GM12878 (cell line): ENCODE results near the gene FBXL2.

Experiments
- ATF7 ChIP-seq: fragments of 450-650 bp; IDR thresholded peaks from 2 replicates; pipeline ENCODE4 v1.6.1; 2016; ENCODE audit warnings: low read depth, mild to moderate bottlenecking
- EP300 ChIP-seq, 2 experiments: fragments of 150-350 bp in 1 of 2; IDR thresholded peaks; 2 replicates each; pipeline ENCODE4 v1.6.1; 2011 to 2012; ENCODE audit warnings: low read depth in 2 of 2, low read length in 2 of 2, borderline replicate concordance in 1 of 2, improper control_type of control experiment in 1 of 2, inconsistent platforms in 1 of 2; ENCODE audit not compliant: control insufficient read depth in 1 of 2
- IRF4 ChIP-seq: IDR thresholded peaks from 2 replicates; pipeline ENCODE4 v1.6.1; 2011; ENCODE audit warnings: low read depth, low read length
- NFYA ChIP-seq: IDR thresholded peaks from 2 replicates; pipeline ENCODE4 v1.6.1; 2011; ENCODE audit warnings: low read depth, mild to moderate bottlenecking, low read length, improper control_type of control experiment, borderline replicate concordance
- NR2F1 ChIP-seq: fragments of 450-650 bp; conservative IDR thresholded peaks from 2 replicates; pipeline ENCODE4 v1.6.1; 2017; ENCODE audit warnings: mild to moderate bottlenecking
- RFX5 ChIP-seq: IDR thresholded peaks from 2 replicates; pipeline ENCODE4 v1.6.1; 2011; ENCODE audit warnings: low read depth, low read length, improper control_type of control experiment
- TF ChIP-seq, protein P1 (sequence below), 3 experiments: IDR thresholded peaks in 2 of 3; conservative IDR thresholded peaks in 1 of 3; 2 replicates each; pipeline ENCODE4 v1.5.1; 2011; ENCODE audit warnings: low read depth in 3 of 3, low read length in 3 of 3, mild to moderate bottlenecking in 3 of 3, control low read depth in 2 of 3, moderate library complexity in 2 of 3, inconsistent platforms in 1 of 3, mixed read lengths in 1 of 3; ENCODE audit not compliant: control insufficient read depth in 2 of 3, insufficient read depth in 1 of 3; ENCODE audit errors: extremely low read depth in 1 of 3
- TF ChIP-seq, protein P2 (sequence below): IDR thresholded peaks from 2 replicates; pipeline ENCODE4 v1.6.1; 2012; ENCODE audit warnings: mild to moderate bottlenecking, low read depth, low read length

DNA sequence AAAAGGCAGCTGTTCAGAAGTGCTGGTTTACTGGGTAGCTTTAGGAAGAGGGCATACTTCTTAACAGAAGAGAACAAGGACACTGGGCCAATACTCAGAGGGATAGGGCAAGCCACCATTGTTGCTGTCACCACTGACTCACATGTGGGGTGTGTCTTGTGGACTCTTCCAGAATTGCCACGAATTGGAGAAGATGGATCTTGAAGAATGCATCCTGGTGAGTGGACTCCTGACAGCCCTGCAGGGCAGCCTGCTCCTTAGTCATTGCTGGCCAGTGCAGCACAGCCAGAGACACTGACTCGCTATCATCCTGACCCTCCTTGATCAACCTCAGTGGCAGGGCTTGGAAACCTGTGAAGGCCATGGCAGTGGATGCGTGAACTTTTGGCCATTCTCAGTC, 100.7 kb downstream of the FBXL2 start:
- TF ChIP-seq, protein P1, sequence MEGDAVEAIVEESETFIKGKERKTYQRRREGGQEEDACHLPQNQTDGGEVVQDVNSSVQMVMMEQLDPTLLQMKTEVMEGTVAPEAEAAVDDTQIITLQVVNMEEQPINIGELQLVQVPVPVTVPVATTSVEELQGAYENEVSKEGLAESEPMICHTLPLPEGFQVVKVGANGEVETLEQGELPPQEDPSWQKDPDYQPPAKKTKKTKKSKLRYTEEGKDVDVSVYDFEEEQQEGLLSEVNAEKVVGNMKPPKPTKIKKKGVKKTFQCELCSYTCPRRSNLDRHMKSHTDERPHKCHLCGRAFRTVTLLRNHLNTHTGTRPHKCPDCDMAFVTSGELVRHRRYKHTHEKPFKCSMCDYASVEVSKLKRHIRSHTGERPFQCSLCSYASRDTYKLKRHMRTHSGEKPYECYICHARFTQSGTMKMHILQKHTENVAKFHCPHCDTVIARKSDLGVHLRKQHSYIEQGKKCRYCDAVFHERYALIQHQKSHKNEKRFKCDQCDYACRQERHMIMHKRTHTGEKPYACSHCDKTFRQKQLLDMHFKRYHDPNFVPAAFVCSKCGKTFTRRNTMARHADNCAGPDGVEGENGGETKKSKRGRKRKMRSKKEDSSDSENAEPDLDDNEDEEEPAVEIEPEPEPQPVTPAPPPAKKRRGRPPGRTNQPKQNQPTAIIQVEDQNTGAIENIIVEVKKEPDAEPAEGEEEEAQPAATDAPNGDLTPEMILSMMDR (IDR thresholded peaks at IDR 0.05 in 2 of 3, conservative IDR thresholded peaks at IDR 0.05 in 1 of 3; ENCODE audit: control insufficient read depth in 2 of 3, extremely low read depth in 1 of 3, insufficient read depth in 1 of 3, low read depth in 3 of 3, low read length in 3 of 3), result no peak
- no peak for TF ChIP-seq IRF4
- no peak for TF ChIP-seq NR2F1
- TF ChIP-seq ATF7, result no peak
- TF ChIP-seq NFYA, result no peak
- no peak for TF ChIP-seq RFX5
- TF ChIP-seq, protein P2, sequence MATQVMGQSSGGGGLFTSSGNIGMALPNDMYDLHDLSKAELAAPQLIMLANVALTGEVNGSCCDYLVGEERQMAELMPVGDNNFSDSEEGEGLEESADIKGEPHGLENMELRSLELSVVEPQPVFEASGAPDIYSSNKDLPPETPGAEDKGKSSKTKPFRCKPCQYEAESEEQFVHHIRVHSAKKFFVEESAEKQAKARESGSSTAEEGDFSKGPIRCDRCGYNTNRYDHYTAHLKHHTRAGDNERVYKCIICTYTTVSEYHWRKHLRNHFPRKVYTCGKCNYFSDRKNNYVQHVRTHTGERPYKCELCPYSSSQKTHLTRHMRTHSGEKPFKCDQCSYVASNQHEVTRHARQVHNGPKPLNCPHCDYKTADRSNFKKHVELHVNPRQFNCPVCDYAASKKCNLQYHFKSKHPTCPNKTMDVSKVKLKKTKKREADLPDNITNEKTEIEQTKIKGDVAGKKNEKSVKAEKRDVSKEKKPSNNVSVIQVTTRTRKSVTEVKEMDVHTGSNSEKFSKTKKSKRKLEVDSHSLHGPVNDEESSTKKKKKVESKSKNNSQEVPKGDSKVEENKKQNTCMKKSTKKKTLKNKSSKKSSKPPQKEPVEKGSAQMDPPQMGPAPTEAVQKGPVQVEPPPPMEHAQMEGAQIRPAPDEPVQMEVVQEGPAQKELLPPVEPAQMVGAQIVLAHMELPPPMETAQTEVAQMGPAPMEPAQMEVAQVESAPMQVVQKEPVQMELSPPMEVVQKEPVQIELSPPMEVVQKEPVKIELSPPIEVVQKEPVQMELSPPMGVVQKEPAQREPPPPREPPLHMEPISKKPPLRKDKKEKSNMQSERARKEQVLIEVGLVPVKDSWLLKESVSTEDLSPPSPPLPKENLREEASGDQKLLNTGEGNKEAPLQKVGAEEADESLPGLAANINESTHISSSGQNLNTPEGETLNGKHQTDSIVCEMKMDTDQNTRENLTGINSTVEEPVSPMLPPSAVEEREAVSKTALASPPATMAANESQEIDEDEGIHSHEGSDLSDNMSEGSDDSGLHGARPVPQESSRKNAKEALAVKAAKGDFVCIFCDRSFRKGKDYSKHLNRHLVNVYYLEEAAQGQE, result no peak
- no peak for TF ChIP-seq EP300 (IDR thresholded peaks at IDR 0.05; ENCODE audit: borderline replicate concordance in 1 of 2, control insufficient read depth in 1 of 2, low read depth in 2 of 2, low read length in 2 of 2)
